GM19468 (cell line): ENCODE results near the gene NBPF3.
"Not testable (repeated sequence)": the region's sequence is repeated elsewhere in the genome, so short reads cannot be mapped to it uniquely, and the experiment has no call there.

Experiments used
- ATAC-seq: cut with Tn5 transposase; IDR thresholded peaks from one replicate; pipeline ENCODE4 v1.9.1; 2021; ENCODE audit warnings: mild to moderate bottlenecking, moderate library complexity, moderate number of reproducible peaks; ENCODE audit not compliant: unreplicated experiment; ENCODE audit errors: extremely low read depth

NBPF3 gene

GRCh38 chr1:21437341-21437640, 2.6 kb upstream of the NBPF3 start:
- ATAC-seq = no peak

- ATAC-seq = not testable (repeated sequence)
Measured at GRCh38 chr1:21438646-21439312, 1.2 kb upstream of the NBPF3 start.

GRCh38 chr1:21439345-21439720, 604 bp upstream of the NBPF3 start:
- ATAC-seq = no peak

- ATAC-seq = not testable (repeated sequence)
Measured at GRCh38 chr1:21440630-21441125, 741 bp downstream of the NBPF3 start.

- not testable (repeated sequence) for ATAC-seq
Measured at GRCh38 chr1:21446647-21447046, 6.7 kb downstream of the NBPF3 start.

- ATAC-seq = no peak
Measured at GRCh38 chr1:21447311-21447710, 7.4 kb downstream of the NBPF3 start.

- no peak for ATAC-seq
Measured at GRCh38 chr1:21449906-21450305, 10.0 kb downstream of the NBPF3 start.

- ATAC-seq = no peak
Measured at GRCh38 chr1:21451212-21451611, 11.3 kb downstream of the NBPF3 start.

- ATAC-seq = no peak
Measured at GRCh38 chr1:21451981-21452411, 12.1 kb downstream of the NBPF3 start.

GRCh38 chr1:21453964-21454614, 14.2 kb downstream of the NBPF3 start:
- not testable (repeated sequence) for ATAC-seq

GRCh38 chr1:21454904-21455303, 15.0 kb downstream of the NBPF3 start:
- ATAC-seq = not testable (repeated sequence)

- no peak for ATAC-seq
Measured at GRCh38 chr1:21457654-21458053, 17.7 kb downstream of the NBPF3 start.

- ATAC-seq = not testable (repeated sequence)
Measured at GRCh38 chr1:21465127-21465526, 25.2 kb downstream of the NBPF3 start.

- ATAC-seq = not testable (repeated sequence)
Measured at GRCh38 chr1:21467946-21468345, 28.0 kb downstream of the NBPF3 start.

- no peak for ATAC-seq
Measured at GRCh38 chr1:21468599-21468998, 28.7 kb downstream of the NBPF3 start.

- no peak for ATAC-seq
Measured at GRCh38 chr1:21469581-21469980, 29.6 kb downstream of the NBPF3 start.

GRCh38 chr1:21472861-21473260, 32.9 kb downstream of the NBPF3 start:
- no peak for ATAC-seq

GRCh38 chr1:21478356-21478755, 38.4 kb downstream of the NBPF3 start:
- no peak for ATAC-seq

GRCh38 chr1:21483881-21484280, 43.9 kb downstream of the NBPF3 start:
- not testable (repeated sequence) for ATAC-seq

- no peak for ATAC-seq
Measured at GRCh38 chr1:21489146-21489545, 49.2 kb downstream of the NBPF3 start.

GRCh38 chr1:21490774-21491487, 51.0 kb downstream of the NBPF3 start:
- no peak for ATAC-seq
